H1 (cell line): ENCODE results near the gene SLC4A8. TPM values are rescaled to one million over a fixed set of nuclear protein-coding genes. Genes with fewer than 3 reads are reported as not detected.

ENCODE experiments used
- CTCF ChIA-PET: fragments of 300-600 bp; sonication (Branson Sonifier 250); formaldehyde crosslinking; loops from one replicate; lab custom pipeline; 2021; ENCODE audit not compliant: partially characterized antibody; lab: Charles Lee
- POLR2A ChIA-PET: fragments of 300-600 bp; sonication (Branson Sonifier 250); formaldehyde crosslinking; loops from one replicate; lab custom pipeline; 2021; ENCODE audit warnings: inconsistent platforms; ENCODE audit not compliant: partially characterized antibody; lab: Charles Lee
- DNase-seq, 2 experiments: peaks; one replicate each; pipeline versions ENCODE4 v3.0.0 to v3.0.0-alpha.2; 2010 to 2022; ENCODE audit warnings: low spot score in 2 of 2, low read depth in 1 of 2, mixed read lengths in 1 of 2
- FAIRE-seq: peaks from 2 replicates; lab custom pipeline; 2011; peaks lifted over from hg19 to GRCh38; lab: Jason Lieb, UNC
- H2AFZ ChIP-seq: 2 replicates; pipeline ENCODE4 v1.8.1; 2012; ENCODE audit warnings: low read length, inconsistent platforms
- H2AK5ac ChIP-seq: 2 replicates; pipeline ENCODE4 v1.6.1; 2013; ENCODE audit warnings: low read depth, low read length
- H2BK120ac ChIP-seq: replicated peaks from 2 replicates; pipeline ENCODE3; 2013; ENCODE audit warnings: low read depth, low read length, inconsistent platforms
- H2BK12ac ChIP-seq: 2 replicates; pipeline ENCODE4 v1.6.1; 2013; ENCODE audit warnings: low read depth, low read length
- H2BK15ac ChIP-seq: 2 replicates; pipeline ENCODE4 v1.6.1; 2013; ENCODE audit warnings: low read length
- H2BK20ac ChIP-seq: 2 replicates; pipeline ENCODE4 v1.6.1; 2013; ENCODE audit warnings: low read length
- H2BK5ac ChIP-seq: 2 replicates; pipeline ENCODE4 v1.6.1; 2013; ENCODE audit warnings: low read depth, low read length
- H3K14ac ChIP-seq: 2 replicates; pipeline ENCODE4 v1.6.1; 2013; ENCODE audit warnings: inconsistent platforms; ENCODE audit not compliant: insufficient read length
- H3K18ac ChIP-seq: 2 replicates; pipeline ENCODE4 v1.6.1; 2013; ENCODE audit warnings: low read length; ENCODE audit errors: extremely low read depth
- H3K23ac ChIP-seq: 2 replicates; pipeline ENCODE4 v1.6.1; 2013; ENCODE audit warnings: inconsistent platforms; ENCODE audit not compliant: insufficient read length
- H3K23me2 ChIP-seq: 2 replicates; pipeline ENCODE4 v1.6.1; 2013; ENCODE audit warnings: low read depth, low read length
- H3K27ac ChIP-seq: 2 replicates; pipeline ENCODE4 v1.6.1; 2011; ENCODE audit warnings: low read depth, low read length, inconsistent platforms
- H3K27me3 ChIP-seq, 4 experiments: replicated peaks in 1 of 4; 1 replicate in 1 of 4; 2 replicates in 3 of 4; pipeline versions ENCODE4 v1.6.1 to v1.8.1; 2011 to 2013; ENCODE audit warnings: low read length in 3 of 4, mild to moderate bottlenecking in 3 of 4, inconsistent platforms in 2 of 4, mixed read lengths in 2 of 4, moderate library complexity in 1 of 4; ENCODE audit not compliant: control insufficient read depth in 3 of 4, insufficient read depth in 3 of 4; ENCODE audit errors: extremely low read depth in 1 of 4
- H3K36me3 ChIP-seq, 4 experiments: 2 replicates each; pipeline versions ENCODE4 v1.6.1 to v1.8.1; 2011 to 2013; ENCODE audit warnings: mild to moderate bottlenecking in 4 of 4, low read length in 3 of 4, moderate library complexity in 2 of 4, control low read depth in 1 of 4, inconsistent platforms in 1 of 4; ENCODE audit not compliant: insufficient read depth in 4 of 4, control insufficient read depth in 2 of 4
- H3K4ac ChIP-seq: replicated peaks from 2 replicates; pipeline ENCODE3; 2013; ENCODE audit warnings: low read length, low read depth, mixed read lengths, inconsistent platforms; ENCODE audit not compliant: insufficient read length
- H3K4me1 ChIP-seq, 4 experiments: replicated peaks in 1 of 4; 1 replicate in 1 of 4; 2 replicates in 3 of 4; pipeline versions ENCODE4 v1.6.1 to v1.8.1; 2011 to 2013; ENCODE audit warnings: low read length in 3 of 4, inconsistent platforms in 2 of 4, mixed read lengths in 1 of 4; ENCODE audit not compliant: insufficient read depth in 4 of 4, control insufficient read depth in 3 of 4
- H3K4me2 ChIP-seq, 2 experiments: 2 replicates each; pipeline versions ENCODE4 v1.6.1 to v1.8.1; 2011 to 2013; ENCODE audit warnings: low read depth in 2 of 2, low read length in 2 of 2, control low read depth in 1 of 2, inconsistent platforms in 1 of 2, mild to moderate bottlenecking in 1 of 2; ENCODE audit not compliant: insufficient read depth in 1 of 2
- H3K4me3 ChIP-seq, 4 experiments: fragments of 200-600, 300-600 bp in 1 of 4; sonication (generic), shearing (Covaris generic), sonication (Bioruptor Twin) in 1 of 4; 2 replicates each; pipeline versions ENCODE4 v1.5.1 to v1.8.1; 2011 to 2016; ENCODE audit warnings: low read length in 4 of 4, low read depth in 3 of 4, control low read depth in 2 of 4, inconsistent platforms in 2 of 4, mild to moderate bottlenecking in 2 of 4, mixed read lengths in 1 of 4, moderate library complexity in 1 of 4; ENCODE audit not compliant: insufficient read depth in 2 of 4; ENCODE audit errors: extremely low read depth in 1 of 4
- H3K56ac ChIP-seq: replicated peaks from 2 replicates; pipeline ENCODE3; 2013; ENCODE audit warnings: low read depth, mild to moderate bottlenecking, mixed read lengths, low read length, inconsistent platforms; ENCODE audit not compliant: insufficient read length
- H3K79me1 ChIP-seq: 2 replicates; pipeline ENCODE4 v1.6.1; 2013; ENCODE audit warnings: low read depth, low read length, control low read depth
- H3K79me2 ChIP-seq, 2 experiments: 2 replicates each; pipeline versions ENCODE4 v1.6.1 to v1.8.1; 2012 to 2013; ENCODE audit warnings: low read length in 2 of 2, mild to moderate bottlenecking in 2 of 2, inconsistent platforms in 1 of 2; ENCODE audit not compliant: insufficient read depth in 2 of 2, control insufficient read depth in 1 of 2
- H3K9ac ChIP-seq, 4 experiments: replicated peaks in 1 of 4; 1 replicate in 1 of 4; 2 replicates in 3 of 4; pipeline versions ENCODE4 v1.6.1 to v1.8.1; 2011 to 2013; ENCODE audit warnings: low read depth in 3 of 4, low read length in 3 of 4, control low read depth in 2 of 4, mild to moderate bottlenecking in 2 of 4, moderate library complexity in 2 of 4, inconsistent platforms in 1 of 4; ENCODE audit errors: extremely low read depth in 1 of 4
- H3K9me3 ChIP-seq, 2 experiments: 2 replicates each; pipeline versions ENCODE4 v1.6.1 to v1.8.1; 2012 to 2013; ENCODE audit warnings: mild to moderate bottlenecking in 2 of 2, moderate library complexity in 2 of 2, control low read depth in 1 of 2, inconsistent platforms in 1 of 2, low read depth in 1 of 2, low read length in 1 of 2, mixed read lengths in 1 of 2; ENCODE audit not compliant: insufficient read depth in 2 of 2
- H4K20me1 ChIP-seq, 2 experiments: replicated peaks in 1 of 2; 2 replicates each; pipeline versions ENCODE3 to v1.8.1; 2011 to 2013; ENCODE audit warnings: inconsistent platforms in 2 of 2, low read length in 2 of 2, mild to moderate bottlenecking in 1 of 2; ENCODE audit not compliant: insufficient read depth in 2 of 2, control insufficient read depth in 1 of 2
- H4K5ac ChIP-seq: 2 replicates; pipeline ENCODE4 v1.6.1; 2013; ENCODE audit warnings: low read length, low read depth, mixed read lengths, inconsistent platforms; ENCODE audit not compliant: insufficient read length
- H4K8ac ChIP-seq: 2 replicates; pipeline ENCODE4 v1.8.0; 2013; ENCODE audit warnings: mild to moderate bottlenecking, moderate library complexity, low read length, inconsistent platforms; ENCODE audit not compliant: insufficient read depth; ENCODE audit errors: extremely low read depth
- H4K91ac ChIP-seq: replicated peaks from 2 replicates; pipeline ENCODE3; 2013; ENCODE audit warnings: low read length, mixed read lengths, inconsistent platforms; ENCODE audit not compliant: insufficient read length
- CEBPB ChIP-seq: IDR thresholded peaks from 2 replicates; pipeline ENCODE4 v1.6.1; 2012; ENCODE audit warnings: low read depth, low read length
- WGBS, 2 experiments: shearing (Covaris generic) in 1 of 2; methylation state at CpG; one replicate each; pipeline versions ENCODE4 v1.1.6 to v1.1.7; 2013 to 2015; ENCODE audit warnings: low lambda C conversion rate in 2 of 2, mixed read lengths in 2 of 2, inconsistent platforms in 1 of 2, low coverage in 1 of 2, missing lambda C conversion rate in 1 of 2; ENCODE audit not compliant: insufficient replicate concordance in 2 of 2, insufficient coverage in 1 of 2, insufficient read length in 1 of 2; ENCODE audit errors: extremely low coverage in 1 of 2, missing lambda C conversion rate in 1 of 2; 5-methylcytosine and 5-hydroxymethylcytosine counted together
- polyA plus RNA-seq, 7 experiments: library from polyadenylated mRNA; depleted of rRNA in 3 of 7; stranded (reverse) in 5 of 7; unstranded in 2 of 7; fragments of >200 nt in 5 of 7; fragments of 200-250 nt in 2 of 7; gene quantifications; 1 replicate in 5 of 7; 2 replicates in 1 of 7; 4 replicates in 1 of 7; pipeline versions ENCODE4 v1.2.1 to v1.2.3, GENCODE V29; 2011 to 2013; ENCODE audit warnings: missing spikeins in 2 of 7, mixed read lengths in 2 of 7
- total RNA-seq: library from RNA; stranded (reverse); fragmentation: NEBNext Ultra II Directional; extraction: Animal tissue kit (Norgen Biotek cat#: 25700); gene quantifications from 2 replicates; pipeline ENCODE4 v1.2.1, GENCODE V29; 2021

SLC4A8 gene
- total and polyA plus RNA-seq, 2 of the 8 experiments (the other 6 are each of a cell fraction or from before 2014, with no cell fraction given) = 11.2 to 13.4 TPM

- Histone ChIP-seq H3K4me2 (no peak overlapping the region), H3K14ac (no peak overlapping the region), H2BK5ac (no peak overlapping the region), H2BK12ac (no peak overlapping the region), H3K56ac (no peak overlapping the region), H3K9me3 (no peaks in the 10 kb centered on the region; a peak in 1 of 4 replicates), H3K9ac (no peak overlapping the region), H2BK120ac (no peak overlapping the region), H3K4me1 (peaks cover 2 to 7% (median 4%) of the 10 kb centered on the region in 4 experiments; a peak in 5 of 7 replicates), H2AFZ (no peak overlapping the region), H3K79me2 (no peaks in the 10 kb centered on the region), H3K4me3 (no peak overlapping the region), H3K27me3 (no peaks in the 10 kb centered on the region), H3K23ac (no peak overlapping the region), H2BK15ac (no peak overlapping the region), H4K8ac (no peak overlapping the region), H3K4ac (no peak overlapping the region), H3K27ac (no peak overlapping the region), H3K36me3 (no peaks in the 10 kb centered on the region), H4K91ac (no peak overlapping the region), H2AK5ac (no peak overlapping the region), H4K20me1 (no peaks in the 10 kb centered on the region), H3K23me2 (no peaks in the 10 kb centered on the region), H4K5ac (no peak overlapping the region), H3K79me1 (no peaks in the 10 kb centered on the region), H3K18ac (no peak overlapping the region), H2BK20ac (no peak overlapping the region)
- DNase-seq (no peak), FAIRE-seq (no peak)
- CTCF ChIA-PET = interaction anchor here (0.9 to 2.3 kb wide), 3 partner anchors 14 to 127 kb away, joined by 4 to 8 read pairs (median 5); no protein-coding TSS in a partner anchor
- TF ChIP-seq CEBPB = no peak
- 86% methylated on average over 2 of the region's 2 CpGs; no CpG with 5 or more reads in 1 of the 2 experiments for WGBS, 2 experiments
- POLR2A ChIA-PET = no interaction called here
Measured at GRCh38 chr12:51548241-51548640, 123.6 kb downstream of the SLC4A8 start.
